H9 (cell line): ENCODE results near the gene FRS3. TPM values are rescaled to one million over a fixed set of nuclear protein-coding genes. Genes with fewer than 3 reads are reported as not detected.

Experiments used
- DNase-seq: peaks from one replicate; pipeline ENCODE4 v3.0.0-alpha.2; 2017
- H2AFZ ChIP-seq: one replicate; pipeline ENCODE4 v1.6.1; 2013; ENCODE audit warnings: mild to moderate bottlenecking, low read length, control low read depth, moderate library complexity
- H2AK5ac ChIP-seq: 2 replicates; pipeline ENCODE4 v1.6.1; 2013; ENCODE audit warnings: low read length, control low read depth, mixed read lengths; ENCODE audit not compliant: insufficient read length
- H2BK120ac ChIP-seq: one replicate; pipeline ENCODE4 v1.6.1; 2013; ENCODE audit warnings: low read depth, mild to moderate bottlenecking, low read length, control low read depth, inconsistent platforms; ENCODE audit not compliant: poor library complexity, severe bottlenecking
- H2BK12ac ChIP-seq: 2 replicates; pipeline ENCODE4 v1.6.1; 2013; ENCODE audit warnings: low read length, control low read depth, mixed read lengths, low read depth; ENCODE audit not compliant: insufficient read length
- H2BK15ac ChIP-seq: 2 replicates; pipeline ENCODE4 v1.6.1; 2013; ENCODE audit warnings: low read depth, low read length, control low read depth
- H2BK20ac ChIP-seq: one replicate; pipeline ENCODE4 v1.6.1; 2013; ENCODE audit warnings: low read depth, mild to moderate bottlenecking, low read length, control low read depth, inconsistent platforms; ENCODE audit not compliant: poor library complexity, severe bottlenecking
- H2BK5ac ChIP-seq: 2 replicates; pipeline ENCODE4 v1.6.1; 2013; ENCODE audit warnings: low read length, control low read depth, mixed read lengths; ENCODE audit not compliant: insufficient read length
- H3K14ac ChIP-seq: 2 replicates; pipeline ENCODE4 v1.6.1; 2013; ENCODE audit warnings: low read length, control low read depth; ENCODE audit not compliant: insufficient read depth
- H3K18ac ChIP-seq: 2 replicates; pipeline ENCODE4 v1.6.1; 2013; ENCODE audit warnings: low read depth, mild to moderate bottlenecking, mixed read lengths, low read length, control low read depth; ENCODE audit not compliant: insufficient read length
- H3K23ac ChIP-seq: 2 replicates; pipeline ENCODE4 v1.6.1; 2013; ENCODE audit warnings: low read length, control low read depth, mixed read lengths, low read depth; ENCODE audit not compliant: insufficient read length
- H3K23me2 ChIP-seq: 2 replicates; pipeline ENCODE4 v1.6.1; 2013; ENCODE audit warnings: low read depth, mild to moderate bottlenecking, mixed read lengths, low read length, control low read depth; ENCODE audit not compliant: insufficient read length, poor library complexity, severe bottlenecking
- H3K27ac ChIP-seq: 2 replicates; pipeline ENCODE4 v1.5.1; 2013; ENCODE audit warnings: low read length, control low read depth, mixed read lengths, low read depth; ENCODE audit not compliant: insufficient read length
- H3K27me3 ChIP-seq: 2 replicates; pipeline ENCODE4 v1.6.1; 2013; ENCODE audit warnings: low read length, control low read depth, inconsistent platforms; ENCODE audit not compliant: insufficient read depth
- H3K4ac ChIP-seq: 2 replicates; pipeline ENCODE4 v1.6.1; 2013; ENCODE audit warnings: low read depth, mild to moderate bottlenecking, control low read depth, inconsistent platforms, low read length, moderate library complexity
- H3K4me1 ChIP-seq: 2 replicates; pipeline ENCODE4 v1.6.1; 2013; ENCODE audit warnings: low read length, control low read depth, inconsistent platforms; ENCODE audit not compliant: insufficient read depth
- H3K4me2 ChIP-seq: 2 replicates; pipeline ENCODE4 v1.6.1; 2013; ENCODE audit warnings: low read length, control low read depth, mixed read lengths; ENCODE audit not compliant: insufficient read length, insufficient read depth
- H3K56ac ChIP-seq: 2 replicates; pipeline ENCODE4 v1.6.1; 2013; ENCODE audit warnings: low read depth, mild to moderate bottlenecking, mixed read lengths, low read length, control low read depth; ENCODE audit not compliant: insufficient read length
- H3K79me1 ChIP-seq: 2 replicates; pipeline ENCODE4 v1.6.1; 2013; ENCODE audit warnings: low read depth, mild to moderate bottlenecking, moderate library complexity, low read length, control low read depth, inconsistent platforms; ENCODE audit not compliant: insufficient read depth, poor library complexity, severe bottlenecking
- H3K79me2 ChIP-seq: 2 replicates; pipeline ENCODE4 v1.6.1; 2013; ENCODE audit warnings: low read length, control low read depth, inconsistent platforms; ENCODE audit not compliant: insufficient read depth
- H3K9ac ChIP-seq: 2 replicates; pipeline ENCODE4 v1.6.1; 2013; ENCODE audit warnings: low read length, control low read depth, mixed read lengths; ENCODE audit not compliant: insufficient read length; ENCODE audit errors: extremely low read depth
- H3K9me3 ChIP-seq: one replicate; pipeline ENCODE4 v1.6.1; 2013; ENCODE audit warnings: low read depth, low read length, inconsistent platforms; ENCODE audit not compliant: control insufficient read depth
- H3T11ph ChIP-seq: one replicate; pipeline ENCODE4 v1.6.1; 2013; ENCODE audit warnings: mild to moderate bottlenecking, low read length, control low read depth, inconsistent platforms
- H4K20me1 ChIP-seq: one replicate; pipeline ENCODE4 v1.6.1; 2013; ENCODE audit not compliant: control insufficient read depth, insufficient read length, insufficient read depth
- H4K5ac ChIP-seq: 2 replicates; pipeline ENCODE4 v1.6.1; 2013; ENCODE audit warnings: low read depth, mild to moderate bottlenecking, mixed read lengths, low read length, control low read depth; ENCODE audit not compliant: insufficient read length
- H4K8ac ChIP-seq: replicated peaks from 2 replicates; pipeline ENCODE4 v1.6.1; 2013; ENCODE audit warnings: low read length, control low read depth, mixed read lengths, low read depth; ENCODE audit not compliant: insufficient read length
- H4K91ac ChIP-seq: 2 replicates; pipeline ENCODE4 v1.6.1; 2013; ENCODE audit warnings: low read depth, mild to moderate bottlenecking, moderate library complexity, mixed read lengths, low read length, control low read depth; ENCODE audit not compliant: insufficient read length
- H3K27ac Mint-ChIP-seq, 3 experiments: 2 replicates in 2 of 3; 3 replicates in 1 of 3; pipeline ENCODE4 v1.8.0; 2020 to 2021; ENCODE audit warnings: mixed read lengths in 3 of 3, mild to moderate bottlenecking in 1 of 3, moderate library complexity in 1 of 3
- H3K27me3 Mint-ChIP-seq: 2 replicates; pipeline ENCODE4 v1.8.0; 2021; ENCODE audit warnings: low read depth, mild to moderate bottlenecking, moderate library complexity, mixed read lengths
- H3K36me3 Mint-ChIP-seq, 3 experiments: 2 replicates in 2 of 3; 3 replicates in 1 of 3; pipeline ENCODE4 v1.8.0; 2020 to 2021; ENCODE audit warnings: low read depth in 3 of 3, mixed read lengths in 3 of 3; ENCODE audit not compliant: insufficient read depth in 1 of 3
- H3K4me1 Mint-ChIP-seq, 2 experiments: 2 replicates each; pipeline ENCODE4 v1.8.0; 2020; ENCODE audit warnings: mixed read lengths in 2 of 2
- H3K4me3 Mint-ChIP-seq, 2 experiments: 2 replicates in 1 of 2; 3 replicates in 1 of 2; pipeline ENCODE4 v1.8.0; 2020 to 2021; ENCODE audit warnings: mild to moderate bottlenecking in 2 of 2, mixed read lengths in 2 of 2, moderate library complexity in 1 of 2
- H3K9me3 Mint-ChIP-seq, 2 experiments: 2 replicates in 1 of 2; 3 replicates in 1 of 2; pipeline ENCODE4 v1.8.0; 2020; ENCODE audit warnings: mild to moderate bottlenecking in 2 of 2, mixed read lengths in 2 of 2, moderate library complexity in 1 of 2
- WGBS: extraction: QIAGEN DNeasy Blood & Tissue Kit; methylation state at CpG from one replicate; pipeline ENCODE4 v1.1.7; 2013; ENCODE audit warnings: missing lambda C conversion rate, low lambda C conversion rate, mixed read lengths; ENCODE audit not compliant: insufficient read length; ENCODE audit errors: extremely low coverage; 5-methylcytosine and 5-hydroxymethylcytosine counted together
- total RNA-seq: library from RNA; stranded (reverse); gene quantifications from 2 replicates; pipeline ENCODE4 v1.2.1, GENCODE V29; 2021
- TF ChIP-seq, protein P1 (sequence below): fragments of 200-600 bp; sonication (generic); conservative IDR thresholded peaks from 3 replicates; pipeline ENCODE4 v1.8.0; 2021; ENCODE audit warnings: antibody characterized with exemption, mild to moderate bottlenecking

The FRS3 gene
- total RNA-seq, 1 experiment from 2014 or later, result 4.8 TPM

DNA sequence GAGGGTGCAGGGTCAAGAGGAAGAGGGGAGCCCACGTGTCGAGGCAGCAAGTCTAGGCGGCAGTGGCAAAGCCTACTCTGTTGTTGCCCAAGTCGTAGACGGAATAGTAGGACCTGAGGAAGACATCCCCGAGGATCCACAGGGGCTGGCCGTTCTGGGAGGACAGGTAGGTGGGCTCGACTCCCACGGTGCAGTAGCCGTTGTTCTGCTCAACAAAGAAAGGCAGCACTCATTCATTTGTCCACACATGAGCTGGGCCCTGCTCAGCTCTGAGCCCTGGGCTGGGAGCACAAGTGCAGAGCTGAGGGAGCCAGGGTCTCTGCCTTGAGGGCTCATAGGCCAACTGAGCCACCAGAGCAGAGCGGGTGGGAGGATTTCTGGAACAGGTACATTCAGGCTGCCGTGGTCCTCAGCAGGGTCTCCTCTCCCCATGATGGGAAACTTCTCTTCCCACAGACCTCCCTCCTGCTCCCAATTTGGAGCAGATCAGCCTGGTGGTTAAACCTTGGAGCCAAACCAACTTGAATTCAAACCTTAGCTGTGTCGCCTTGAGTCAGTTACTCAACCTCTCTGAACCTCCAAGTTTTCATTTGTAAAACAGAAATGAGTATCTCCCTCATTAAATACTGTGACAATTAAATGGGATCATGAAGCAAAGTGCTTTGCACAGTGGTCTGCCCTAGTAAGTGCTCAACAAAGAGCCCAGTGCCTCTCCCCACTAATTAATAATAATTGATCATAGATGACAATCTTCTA is 42.7 kb downstream of the FRS3 start:
- Histone ChIP-seq H3K4me2 (no peak overlapping the region), H2BK20ac (no peak overlapping the region), H3K23me2 (peaks cover 12% of the 10 kb centered on the region), H2BK5ac (no peak overlapping the region), H2AFZ (no peak overlapping the region), H4K8ac (no peak overlapping the region), H4K20me1 (no peaks in the 10 kb centered on the region), H2BK12ac (no peak overlapping the region), H3K4ac (no peak overlapping the region), H3K23ac (no peak overlapping the region), H2AK5ac (no peak overlapping the region), H3K18ac (no peak overlapping the region), H2BK15ac (no peak overlapping the region), H3K9ac (no peak overlapping the region), H3K4me1 (no peaks in the 10 kb centered on the region; the same call in 1 of the 2 replicates), H3K9me3 (no peaks in the 10 kb centered on the region), H3K27ac (no peak overlapping the region), H3K56ac (no peak overlapping the region), H2BK120ac (no peak overlapping the region), H3K27me3 (no peaks in the 10 kb centered on the region), H3K14ac (no peak overlapping the region), H3K79me2 (no peaks in the 10 kb centered on the region), H3T11ph (no peak overlapping the region), H3K79me1 (no peaks in the 10 kb centered on the region), H4K91ac (no peak overlapping the region), H4K5ac (no peak overlapping the region)
- WGBS, result no CpG with 5 or more reads among the region's 13 CpGs
- H3K27me3 Mint-ChIP-seq, result peaks cover 24% of the 10 kb centered on the region
- DNase-seq, result no peak
- no peak overlapping the region; a peak in 1 of 5 replicates for H3K4me3 Mint-ChIP-seq
- H3K9me3 Mint-ChIP-seq, result no peaks in the 10 kb centered on the region; a peak in 1 of 5 replicates
- H3K36me3 Mint-ChIP-seq, result no peaks in the 10 kb centered on the region; a peak in 1 of 7 replicates
- H3K27ac Mint-ChIP-seq, result no peak overlapping the region
- TF ChIP-seq, protein P1, sequence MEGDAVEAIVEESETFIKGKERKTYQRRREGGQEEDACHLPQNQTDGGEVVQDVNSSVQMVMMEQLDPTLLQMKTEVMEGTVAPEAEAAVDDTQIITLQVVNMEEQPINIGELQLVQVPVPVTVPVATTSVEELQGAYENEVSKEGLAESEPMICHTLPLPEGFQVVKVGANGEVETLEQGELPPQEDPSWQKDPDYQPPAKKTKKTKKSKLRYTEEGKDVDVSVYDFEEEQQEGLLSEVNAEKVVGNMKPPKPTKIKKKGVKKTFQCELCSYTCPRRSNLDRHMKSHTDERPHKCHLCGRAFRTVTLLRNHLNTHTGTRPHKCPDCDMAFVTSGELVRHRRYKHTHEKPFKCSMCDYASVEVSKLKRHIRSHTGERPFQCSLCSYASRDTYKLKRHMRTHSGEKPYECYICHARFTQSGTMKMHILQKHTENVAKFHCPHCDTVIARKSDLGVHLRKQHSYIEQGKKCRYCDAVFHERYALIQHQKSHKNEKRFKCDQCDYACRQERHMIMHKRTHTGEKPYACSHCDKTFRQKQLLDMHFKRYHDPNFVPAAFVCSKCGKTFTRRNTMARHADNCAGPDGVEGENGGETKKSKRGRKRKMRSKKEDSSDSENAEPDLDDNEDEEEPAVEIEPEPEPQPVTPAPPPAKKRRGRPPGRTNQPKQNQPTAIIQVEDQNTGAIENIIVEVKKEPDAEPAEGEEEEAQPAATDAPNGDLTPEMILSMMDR, result no peak
- peaks cover 32% of the 10 kb centered on the region in 2 experiments for H3K4me1 Mint-ChIP-seq
